Thyroid gland (tissue), 4 donors: Measurements from ENCODE around the gene HSPA1L.

Experiments used
- CTCF ChIP-seq, 6 experiments: fragments of 200-600 bp in 3 of 6; fragments of 450-650 bp in 3 of 6; sonication (generic) in 3 of 6; IDR thresholded peaks; one replicate each; pipeline ENCODE4 v1.5.1; 2016 to 2019; ENCODE audit warnings: antibody characterized with exemption in 6 of 6, mild to moderate bottlenecking in 2 of 6, inconsistent platforms in 1 of 6, moderate library complexity in 1 of 6
- POLR2A ChIP-seq, 2 donors: fragments of 450-650 bp; IDR thresholded peaks; one replicate each; pipeline ENCODE4 v1.6.1; 2017; ENCODE audit warnings: antibody characterized with exemption in 2 of 2, mild to moderate bottlenecking in 2 of 2, moderate library complexity in 1 of 2

GRCh38 chr6:31850765-31851484, 35.8 kb upstream of the HSPA1L start:
- no peak for TF ChIP-seq CTCF (IDR thresholded peaks at IDR 0.05)
- no peak for TF ChIP-seq POLR2A (IDR thresholded peaks at IDR 0.05)
